Esophagus muscularis mucosa (tissue), 4 donors: ENCODE data around the gene KCNN4.

Source experiments
- CTCF ChIP-seq, 3 experiments: fragments of 200-600 bp in 2 of 3; fragments of 450-650 bp in 1 of 3; sonication (generic) in 2 of 3; IDR thresholded peaks; one replicate each; pipeline ENCODE4 v1.5.1; 2017 to 2019; ENCODE audit warnings: antibody characterized with exemption in 3 of 3, mild to moderate bottlenecking in 2 of 3, moderate library complexity in 1 of 3
- EP300 ChIP-seq: sonication (generic); formaldehyde crosslinking; IDR thresholded peaks from one replicate; pipeline ENCODE4 v1.6.1; 2017; ENCODE audit warnings: antibody characterized with exemption
- POLR2A ChIP-seq: fragments of 450-650 bp; IDR thresholded peaks from one replicate; pipeline ENCODE4 v1.6.1; 2017; ENCODE audit warnings: antibody characterized with exemption, moderate library complexity, mild to moderate bottlenecking, low read depth
- POLR2AphosphoS5 ChIP-seq, 2 donors: sonication (generic); formaldehyde crosslinking; IDR thresholded peaks; one replicate each; pipeline ENCODE4 v1.6.1; 2017; ENCODE audit warnings: antibody characterized with exemption in 2 of 2

DNA sequence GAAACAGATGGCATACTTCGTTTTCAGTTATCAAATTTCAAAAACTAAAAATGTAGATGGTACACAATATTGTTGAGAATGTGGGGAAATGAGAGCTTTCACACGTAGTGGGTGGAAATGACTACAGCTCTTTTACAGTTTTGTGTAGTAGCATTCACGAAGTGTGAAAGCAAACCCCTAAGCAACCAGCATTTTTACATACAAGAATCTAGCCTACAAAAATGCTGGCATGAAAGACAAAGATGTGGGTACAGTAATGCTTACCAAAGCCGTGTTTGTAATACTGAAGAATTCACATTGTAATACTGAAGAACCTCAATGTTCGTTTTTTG, 40.1 kb upstream of the KCNN4 start:
- TF ChIP-seq CTCF (IDR thresholded peaks at IDR 0.05) = no peak
- TF ChIP-seq POLR2A = no peak
- TF ChIP-seq POLR2AphosphoS5 (IDR thresholded peaks at IDR 0.05) = no peak
- TF ChIP-seq EP300 = no peak
